Activated B cell treated with CpG ODN at 0.5 μM for 24 hours (primary cell): ENCODE results near the gene UBE3D. TPM values are rescaled to one million over a fixed set of nuclear protein-coding genes. Genes with fewer than 3 reads are reported as not detected.
A peak's percentile ranks its signal among the peaks of the same experiment; 100 is the strongest.

Experiments
- ATAC-seq: fragments of 200-7000 bp; cut with Tn5 transposase; one replicate; pipeline ENCODE4 v1.10.0; 2021; ENCODE audit warnings: low read depth, mild to moderate bottlenecking, moderate library complexity
- CTCF ChIA-PET: fragments of 350-600 bp; sonication (Branson Sonifier 250); formaldehyde crosslinking; loops from one replicate; lab custom pipeline; 2021; ENCODE audit warnings: antibody characterized with exemption; lab: Charles Lee
- POLR2A ChIA-PET: fragments of 350-600 bp; sonication (Branson Sonifier 250); formaldehyde crosslinking; loops from one replicate; lab custom pipeline; 2021; ENCODE audit warnings: antibody characterized with exemption; lab: Charles Lee
- DNase-seq: peaks from one replicate; pipeline ENCODE4 v3.0.0; 2022
- H3K27ac Mint-ChIP-seq: one replicate; pipeline ENCODE4 v1.8.0; 2020; ENCODE audit warnings: mixed read lengths
- H3K27me3 Mint-ChIP-seq: one replicate; pipeline ENCODE4 v1.8.0; 2021; ENCODE audit warnings: mixed read lengths
- H3K36me3 Mint-ChIP-seq: one replicate; pipeline ENCODE4 v1.8.0; 2021; ENCODE audit warnings: low read depth, mixed read lengths
- H3K4me1 Mint-ChIP-seq: one replicate; pipeline ENCODE4 v1.8.0; 2021; ENCODE audit warnings: mixed read lengths
- H3K4me3 Mint-ChIP-seq: one replicate; pipeline ENCODE4 v1.8.0; 2020; ENCODE audit warnings: mild to moderate bottlenecking, mixed read lengths
- H3K9me3 Mint-ChIP-seq: one replicate; pipeline ENCODE4 v1.8.0; 2020; ENCODE audit warnings: mixed read lengths
- intact Hi-C: fragments of 100-400 bp; cut with micrococcal nuclease; formaldehyde crosslinking; loops from one replicate; pipeline ENCODE4 v1.15.1; 2024
- total RNA-seq: library from RNA; stranded (reverse); gene quantifications from 2 replicates; pipeline ENCODE4 v1.2.3, GENCODE V29; 2022
- TF ChIP-seq, protein P1 (sequence below): fragments of 200-600 bp; IDR thresholded peaks from one replicate; pipeline ENCODE4 v1.8.0; 2022; ENCODE audit warnings: antibody characterized with exemption, mild to moderate bottlenecking

Gene UBE3D
- total RNA-seq, 1 donor from 2014 or later, result 9.3 TPM

DNA sequence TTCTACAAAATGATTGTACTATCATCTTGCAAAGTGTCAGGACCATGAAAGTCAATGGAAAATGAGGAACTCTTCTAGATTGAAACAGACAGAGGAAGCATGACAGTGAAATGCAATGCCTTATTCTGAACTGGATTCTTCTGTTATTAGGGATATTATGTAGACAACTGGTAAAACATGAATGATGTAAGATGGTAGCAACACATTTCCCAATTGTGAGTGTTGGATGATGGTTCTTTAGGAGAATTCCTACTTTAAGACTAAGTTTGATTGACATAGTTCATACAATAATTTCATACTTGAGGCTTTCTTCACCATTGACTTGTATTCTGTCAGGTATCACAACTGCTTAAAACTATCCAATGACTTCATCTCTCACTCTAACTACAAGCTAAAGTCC, 4.5 kb downstream of the UBE3D start:
- ATAC-seq, result no peak
- CTCF ChIA-PET, result no interaction called here
- intact Hi-C loops, result no loop called here

DNA sequence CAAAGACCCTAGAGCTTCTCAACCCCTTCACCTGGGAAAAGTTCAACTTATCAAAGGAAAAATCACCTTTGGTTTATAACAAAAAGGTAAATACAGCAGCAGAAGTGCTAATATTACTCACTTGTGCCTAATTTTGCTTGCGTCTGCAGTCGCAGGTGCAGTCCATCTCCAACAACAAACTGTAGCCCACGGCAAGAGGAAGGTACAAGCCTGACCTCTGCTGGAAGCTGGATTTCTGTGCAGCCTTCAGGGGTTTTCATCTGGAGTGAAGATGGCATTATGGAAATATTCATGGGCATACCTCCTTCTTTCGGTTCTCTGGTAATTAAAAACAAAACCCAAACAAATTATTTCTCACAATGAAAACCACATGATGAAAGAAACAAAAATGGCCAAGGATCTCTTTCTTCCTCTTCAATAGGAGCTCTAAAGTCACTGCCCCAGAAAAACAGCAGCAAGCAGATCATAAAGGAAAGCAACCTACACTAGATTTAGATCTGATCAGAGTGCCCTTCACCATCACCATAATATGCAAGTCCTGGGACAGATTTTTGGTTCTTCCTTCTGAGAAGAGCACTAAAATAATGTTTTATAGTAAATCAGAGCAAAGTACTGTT, 7.8 kb downstream of the UBE3D start:
- POLR2A ChIA-PET, result interaction anchor here (1.1 kb wide), 1 partner anchor 9 kb away, joined by 3 read pairs; no protein-coding TSS in a partner anchor
- Mint-ChIP-seq H3K4me1 (peaks cover 5% of the 10 kb centered on the region), H3K36me3 (peaks cover 33% of the 10 kb centered on the region), H3K27ac (no peak overlapping the region), H3K4me3 (no peak overlapping the region), H3K27me3 (no peaks in the 10 kb centered on the region), H3K9me3 (no peaks in the 10 kb centered on the region)
- DNase-seq (no peak), ATAC-seq (peak; percentile 67)
- CTCF ChIA-PET, result interaction anchor here (0.6 to 5.9 kb wide), 7 partner anchors 9 to 1016 kb away, joined by 3 to 69 read pairs (median 3); no protein-coding TSS in a partner anchor
- TF ChIP-seq, protein P1, sequence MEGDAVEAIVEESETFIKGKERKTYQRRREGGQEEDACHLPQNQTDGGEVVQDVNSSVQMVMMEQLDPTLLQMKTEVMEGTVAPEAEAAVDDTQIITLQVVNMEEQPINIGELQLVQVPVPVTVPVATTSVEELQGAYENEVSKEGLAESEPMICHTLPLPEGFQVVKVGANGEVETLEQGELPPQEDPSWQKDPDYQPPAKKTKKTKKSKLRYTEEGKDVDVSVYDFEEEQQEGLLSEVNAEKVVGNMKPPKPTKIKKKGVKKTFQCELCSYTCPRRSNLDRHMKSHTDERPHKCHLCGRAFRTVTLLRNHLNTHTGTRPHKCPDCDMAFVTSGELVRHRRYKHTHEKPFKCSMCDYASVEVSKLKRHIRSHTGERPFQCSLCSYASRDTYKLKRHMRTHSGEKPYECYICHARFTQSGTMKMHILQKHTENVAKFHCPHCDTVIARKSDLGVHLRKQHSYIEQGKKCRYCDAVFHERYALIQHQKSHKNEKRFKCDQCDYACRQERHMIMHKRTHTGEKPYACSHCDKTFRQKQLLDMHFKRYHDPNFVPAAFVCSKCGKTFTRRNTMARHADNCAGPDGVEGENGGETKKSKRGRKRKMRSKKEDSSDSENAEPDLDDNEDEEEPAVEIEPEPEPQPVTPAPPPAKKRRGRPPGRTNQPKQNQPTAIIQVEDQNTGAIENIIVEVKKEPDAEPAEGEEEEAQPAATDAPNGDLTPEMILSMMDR, result no peak
- intact Hi-C loops, result no loop called here

More for the DNA sequence above, 4.5 kb downstream of the UBE3D start:
- Mint-ChIP-seq H3K27me3 (no peaks in the 10 kb centered on the region), H3K4me3 (no peak overlapping the region), H3K4me1 (peaks cover 22% of the 10 kb centered on the region), H3K36me3 (peaks cover 23% of the 10 kb centered on the region), H3K9me3 (no peaks in the 10 kb centered on the region), H3K27ac (no peak overlapping the region)
- POLR2A ChIA-PET, result no interaction called here
- TF ChIP-seq, protein P1, result no peak
- no peak for DNase-seq

DNA sequence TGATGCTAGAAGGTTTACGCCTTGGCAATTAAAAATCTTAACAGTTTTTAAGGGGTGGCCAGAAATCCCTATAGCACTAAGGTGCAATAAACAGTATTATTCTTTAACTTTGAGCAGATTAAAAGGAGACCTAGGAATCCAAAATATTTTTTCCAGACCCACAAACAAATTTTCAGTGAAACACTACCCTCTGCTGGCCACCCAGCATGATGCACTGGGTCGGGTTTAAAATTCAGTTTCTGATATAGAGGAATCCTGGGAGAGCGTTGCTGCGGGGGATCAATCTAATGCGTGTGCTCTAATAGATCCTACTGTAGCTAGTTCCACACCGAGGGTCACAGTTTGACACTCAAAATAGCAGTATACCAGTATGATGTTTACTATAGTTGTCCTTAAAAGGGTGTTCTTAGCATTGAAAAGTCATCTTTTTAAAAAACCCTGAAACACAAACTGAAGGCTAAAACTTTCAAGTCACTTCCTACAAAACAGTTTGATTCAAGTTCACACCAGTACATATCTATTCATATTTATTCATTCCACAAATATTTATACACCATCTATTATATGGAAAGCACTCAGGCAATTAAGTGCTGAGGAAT, 10.2 kb downstream of the UBE3D start:
- CTCF ChIA-PET, result interaction anchor here (1.8 to 5.9 kb wide), 3 partner anchors 10 to 783 kb away, joined by 6 to 69 read pairs (median 14); partner anchors contain the start of genes DOP1A and UBE3D
- Mint-ChIP-seq H3K36me3 (peaks cover 48% of the 10 kb centered on the region), H3K4me3 (no peak overlapping the region), H3K4me1 (peaks cover 5% of the 10 kb centered on the region), H3K9me3 (no peaks in the 10 kb centered on the region), H3K27me3 (no peaks in the 10 kb centered on the region), H3K27ac (no peak overlapping the region)
- TF ChIP-seq, protein P1, result peak; percentile 65
- no peak for DNase-seq
- POLR2A ChIA-PET, result no interaction called here
- intact Hi-C loops, result loop anchor here (1.0 kb wide), 3 partner anchors 160 to 803 kb away; no protein-coding TSS in a partner anchor
- peak; percentile 57 for ATAC-seq

DNA sequence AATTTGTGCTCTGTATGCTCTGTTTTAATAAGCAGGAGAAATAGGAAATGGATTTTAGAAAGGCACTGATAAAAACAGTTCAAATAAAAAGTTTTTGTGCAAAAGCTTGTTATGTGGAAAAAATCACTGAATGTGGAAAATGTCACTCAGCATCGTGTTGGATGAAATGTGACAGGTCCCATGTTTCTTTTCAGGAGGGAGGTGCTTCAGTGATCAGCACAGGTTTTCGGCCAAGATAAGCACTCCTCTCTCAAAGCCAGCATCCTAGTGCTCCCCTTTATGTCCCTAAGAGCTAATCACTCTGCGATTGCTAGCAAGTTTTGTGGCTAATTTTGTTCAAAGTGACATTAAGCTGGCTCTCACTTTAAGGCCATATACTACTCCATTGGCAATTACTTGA, 12.0 kb downstream of the UBE3D start:
- H3K36me3 Mint-ChIP-seq, result peaks cover 48% of the 10 kb centered on the region

More for the DNA sequence above, 12.0 kb downstream of the UBE3D start:
- TF ChIP-seq, protein P1, result no peak
- H3K4me1 Mint-ChIP-seq, result peaks cover 5% of the 10 kb centered on the region
- H3K9me3 Mint-ChIP-seq, result no peaks in the 10 kb centered on the region
- no peak overlapping the region for H3K4me3 Mint-ChIP-seq
- ATAC-seq (no peak), DNase-seq (no peak)
- ChIA-PET CTCF (interaction anchor here (0.6 to 5.9 kb wide), 6 partner anchors 12 to 835 kb away, joined by 3 to 69 read pairs (median 6); partner anchors contain the start of genes DOP1A and UBE3D), POLR2A (no interaction called here)
- intact Hi-C loops, result no loop called here
- no peaks in the 10 kb centered on the region for H3K27me3 Mint-ChIP-seq
- H3K27ac Mint-ChIP-seq, result no peak overlapping the region
